ENCODE measurements around the gene SPOPL. TPM values are rescaled to one million over a fixed set of nuclear protein-coding genes. Genes with fewer than 3 reads are reported as not detected.
"Not testable (repeated sequence)": the region's sequence is repeated elsewhere in the genome, so short reads cannot be mapped to it uniquely, and the experiment has no call there.

The SPOPL gene
- total RNA-seq, 1 experiment from 2014 or later, result 15.8 TPM

GRCh38 chr2:138537170-138537915, 35.8 kb downstream of the SPOPL start:
- Mint-ChIP-seq H3K36me3 (ENCODE audit: insufficient read depth, unreplicated experiment) (no peaks in the 10 kb centered on the region), H3K4me1 (ENCODE audit: insufficient read depth, unreplicated experiment) (peaks cover 18% of the 10 kb centered on the region), H3K27ac (ENCODE audit: low read depth, unreplicated experiment) (no peak overlapping the region), H3K27me3 (ENCODE audit: insufficient read depth, unreplicated experiment) (no peaks in the 10 kb centered on the region), H3K4me3 (ENCODE audit: unreplicated experiment) (no peak overlapping the region), H3K9me3 (ENCODE audit: unreplicated experiment) (peaks cover 13% of the 10 kb centered on the region)
- BruUV-seq (replicated peaks), result no TSS peak
- CTCF ChIA-PET, result interaction anchor here (0.6 kb wide), 1 partner anchor 128 kb away, joined by 5 read pairs; no protein-coding TSS in a partner anchor
- no peak for DNase-seq (ENCODE audit: unreplicated experiment)
- TF ChIP-seq CTCF (IDR thresholded peaks at IDR 0.05; ENCODE audit: unreplicated experiment), result no peak
- intact Hi-C loops (cut with micrococcal nuclease), result no loop called here
- POLR2A ChIA-PET, result interaction anchor here (1.3 kb wide), 1 partner anchor 15 kb away, joined by 3 read pairs; no protein-coding TSS in a partner anchor

- DNase-seq (ENCODE audit: unreplicated experiment); H3K27me3 Mint-ChIP-seq (ENCODE audit: insufficient read depth, unreplicated experiment); H3K9me3 Mint-ChIP-seq (ENCODE audit: unreplicated experiment); intact Hi-C loops (cut with micrococcal nuclease); POLR2A ChIA-PET; H3K36me3 Mint-ChIP-seq (ENCODE audit: insufficient read depth, unreplicated experiment); BruUV-seq (replicated peaks); H3K4me3 Mint-ChIP-seq (ENCODE audit: unreplicated experiment); H3K4me1 Mint-ChIP-seq (ENCODE audit: insufficient read depth, unreplicated experiment); CTCF ChIA-PET; H3K27ac Mint-ChIP-seq (ENCODE audit: low read depth, unreplicated experiment): not testable (repeated sequence)
These were observed 42.6 kb downstream of the SPOPL start for GRCh38 chr2:138544206-138544605.

GRCh38 chr2:138548796-138549195, 47.2 kb downstream of the SPOPL start:
- Mint-ChIP-seq H3K4me1 (ENCODE audit: insufficient read depth, unreplicated experiment) (peaks cover 11% of the 10 kb centered on the region), H3K27ac (ENCODE audit: low read depth, unreplicated experiment) (no peak overlapping the region), H3K4me3 (ENCODE audit: unreplicated experiment) (no peak overlapping the region), H3K36me3 (ENCODE audit: insufficient read depth, unreplicated experiment) (peaks cover 5% of the 10 kb centered on the region), H3K9me3 (ENCODE audit: unreplicated experiment) (no peaks in the 10 kb centered on the region), H3K27me3 (ENCODE audit: insufficient read depth, unreplicated experiment) (no peaks in the 10 kb centered on the region)
- no TSS peak for BruUV-seq (replicated peaks)
- DNase-seq (ENCODE audit: unreplicated experiment), result no peak
- TF ChIP-seq CTCF (IDR thresholded peaks at IDR 0.05; ENCODE audit: unreplicated experiment), result no peak
- ChIA-PET POLR2A (no interaction called here), CTCF (interaction anchor here (0.6 kb wide), 1 partner anchor 114 kb away, joined by 3 read pairs; no protein-coding TSS in a partner anchor)
- intact Hi-C loops (cut with micrococcal nuclease), result no loop called here

GRCh38 chr2:138550172-138550571, 48.6 kb downstream of the SPOPL start:
- no peak overlapping the region for H3K4me3 Mint-ChIP-seq (ENCODE audit: unreplicated experiment)
- intact Hi-C loops (cut with micrococcal nuclease), result no loop called here
- H3K36me3 Mint-ChIP-seq (ENCODE audit: insufficient read depth, unreplicated experiment), result peaks cover 7% of the 10 kb centered on the region
- no peaks in the 10 kb centered on the region for H3K9me3 Mint-ChIP-seq (ENCODE audit: unreplicated experiment)
- no peak for TF ChIP-seq CTCF (IDR thresholded peaks at IDR 0.05; ENCODE audit: unreplicated experiment)
- CTCF ChIA-PET, result interaction anchor here (0.6 to 0.7 kb wide), 2 partner anchors 170 to 625 kb away, joined by 3 read pairs; no protein-coding TSS in a partner anchor
- H3K27ac Mint-ChIP-seq (ENCODE audit: low read depth, unreplicated experiment), result no peak overlapping the region
- no peak for DNase-seq (ENCODE audit: unreplicated experiment)
- BruUV-seq (replicated peaks), result no TSS peak
- H3K4me1 Mint-ChIP-seq (ENCODE audit: insufficient read depth, unreplicated experiment), result peaks cover 11% of the 10 kb centered on the region
- POLR2A ChIA-PET, result no interaction called here
- no peaks in the 10 kb centered on the region for H3K27me3 Mint-ChIP-seq (ENCODE audit: insufficient read depth, unreplicated experiment)
